ENCODE measurements around the gene MCRIP1. TPM values are rescaled to one million over a fixed set of nuclear protein-coding genes. Genes with fewer than 3 reads are reported as not detected.

MCRIP1 gene
- total and polyA plus RNA-seq, 2 of the 13 experiments (the other 11 are each of a cell fraction or from before 2014, with no cell fraction given), result 79.7 to 84.9 TPM

DNA sequence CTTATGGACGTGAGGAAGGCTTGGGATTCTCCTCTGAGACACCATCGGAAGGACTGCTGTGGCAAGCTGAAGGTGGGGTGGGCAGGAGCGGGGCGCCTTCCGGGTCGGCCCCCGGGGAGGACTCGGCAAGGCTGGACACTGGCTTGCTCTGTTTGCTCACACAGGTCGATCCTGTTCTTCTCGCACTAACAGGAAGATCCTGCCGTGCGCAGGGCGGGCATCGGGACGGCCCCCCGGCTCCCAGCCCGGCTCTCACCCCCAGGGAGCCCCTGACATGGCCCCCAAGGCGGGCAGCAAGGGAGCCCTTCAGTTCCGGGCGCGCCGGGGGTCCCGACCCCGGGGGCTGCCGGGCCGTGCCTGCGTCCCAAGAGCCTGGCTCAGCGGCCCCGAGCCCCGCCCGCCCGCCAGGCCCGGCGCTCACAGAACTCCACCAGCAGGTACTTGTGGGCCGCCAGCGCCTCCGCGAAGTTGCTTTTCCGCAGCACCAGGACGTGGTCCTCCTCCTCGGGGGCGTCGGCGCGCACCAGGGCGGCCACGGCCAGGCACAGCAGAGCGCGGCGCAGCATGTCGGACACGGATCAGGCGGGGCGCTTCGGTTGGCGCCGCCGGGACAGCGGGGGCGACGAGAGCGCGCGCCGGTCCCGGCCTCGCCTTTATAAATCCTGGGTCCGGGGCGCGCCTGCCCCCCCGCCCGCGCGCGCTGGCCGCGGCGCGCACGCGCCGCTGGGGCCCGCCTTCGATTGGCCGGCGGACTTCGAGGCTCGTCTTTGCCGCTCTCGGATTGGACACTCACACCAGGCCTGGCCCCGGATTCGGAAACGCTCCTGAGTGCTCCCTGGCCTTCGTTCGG is 27.0 kb upstream of the MCRIP1 start, which contains the start of gene P4HB (continued):
- no peak for TF ChIP-seq SOX6 (IDR thresholded peaks at IDR 0.05)
- TF ChIP-seq SOX6 (CRISPR knock-in tag; IDR thresholded peaks at IDR 0.05), result no peak
- no peak for TF ChIP-seq ZNF569 (CRISPR knock-in tag; IDR thresholded peaks at IDR 0.05; ENCODE audit: borderline replicate concordance)
- TF ChIP-seq RAD21 (CRISPR knock-in tag; IDR thresholded peaks at IDR 0.05), result peak; percentile 85
- TF ChIP-seq IKZF4 (CRISPR knock-in tag; IDR thresholded peaks at IDR 0.05; ENCODE audit: borderline replicate concordance, low read depth, not compliant biosample characterization), result peak; percentile 86
- TF ChIP-seq ZNF451 (CRISPR knock-in tag; IDR thresholded peaks at IDR 0.05), result 0 out of 2 replicates have a peak, but pooled peaks have one; percentile 57
- TF ChIP-seq, protein P1, sequence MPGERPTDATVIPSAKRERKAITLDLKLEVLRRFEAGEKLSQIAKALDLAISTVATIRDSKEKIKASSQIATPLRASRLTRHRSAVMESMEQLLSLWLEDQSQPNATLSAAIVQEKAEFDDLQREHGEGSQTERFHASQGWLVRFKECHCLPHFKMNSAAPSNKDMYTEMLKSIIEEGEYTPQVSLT (CRISPR knock-in tag; IDR thresholded peaks at IDR 0.05; ENCODE audit: borderline replicate concordance, low read depth), result no peak; the same call in 1 of the 2 replicates
- peak; percentile 79; the same call in 1 of the 2 replicates for TF ChIP-seq ZSCAN20 (CRISPR knock-in tag; IDR thresholded peaks at IDR 0.05; ENCODE audit: borderline replicate concordance)
- TF ChIP-seq, protein P2, sequence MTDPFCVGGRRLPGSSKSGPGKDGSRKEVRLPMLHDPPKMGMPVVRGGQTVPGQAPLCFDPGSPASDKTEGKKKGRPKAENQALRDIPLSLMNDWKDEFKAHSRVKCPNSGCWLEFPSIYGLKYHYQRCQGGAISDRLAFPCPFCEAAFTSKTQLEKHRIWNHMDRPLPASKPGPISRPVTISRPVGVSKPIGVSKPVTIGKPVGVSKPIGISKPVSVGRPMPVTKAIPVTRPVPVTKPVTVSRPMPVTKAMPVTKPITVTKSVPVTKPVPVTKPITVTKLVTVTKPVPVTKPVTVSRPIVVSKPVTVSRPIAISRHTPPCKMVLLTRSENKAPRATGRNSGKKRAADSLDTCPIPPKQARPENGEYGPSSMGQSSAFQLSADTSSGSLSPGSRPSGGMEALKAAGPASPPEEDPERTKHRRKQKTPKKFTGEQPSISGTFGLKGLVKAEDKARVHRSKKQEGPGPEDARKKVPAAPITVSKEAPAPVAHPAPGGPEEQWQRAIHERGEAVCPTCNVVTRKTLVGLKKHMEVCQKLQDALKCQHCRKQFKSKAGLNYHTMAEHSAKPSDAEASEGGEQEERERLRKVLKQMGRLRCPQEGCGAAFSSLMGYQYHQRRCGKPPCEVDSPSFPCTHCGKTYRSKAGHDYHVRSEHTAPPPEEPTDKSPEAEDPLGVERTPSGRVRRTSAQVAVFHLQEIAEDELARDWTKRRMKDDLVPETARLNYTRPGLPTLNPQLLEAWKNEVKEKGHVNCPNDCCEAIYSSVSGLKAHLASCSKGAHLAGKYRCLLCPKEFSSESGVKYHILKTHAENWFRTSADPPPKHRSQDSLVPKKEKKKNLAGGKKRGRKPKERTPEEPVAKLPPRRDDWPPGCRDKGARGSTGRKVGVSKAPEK (CRISPR knock-in tag; IDR thresholded peaks at IDR 0.05; ENCODE audit: borderline replicate concordance), result peak; percentile 82; the same call in 1 of the 2 replicates
- TF ChIP-seq ZNF749 (CRISPR knock-in tag; IDR thresholded peaks at IDR 0.05; ENCODE audit: borderline replicate concordance), result peak; percentile 96
- TF ChIP-seq, protein P3, sequence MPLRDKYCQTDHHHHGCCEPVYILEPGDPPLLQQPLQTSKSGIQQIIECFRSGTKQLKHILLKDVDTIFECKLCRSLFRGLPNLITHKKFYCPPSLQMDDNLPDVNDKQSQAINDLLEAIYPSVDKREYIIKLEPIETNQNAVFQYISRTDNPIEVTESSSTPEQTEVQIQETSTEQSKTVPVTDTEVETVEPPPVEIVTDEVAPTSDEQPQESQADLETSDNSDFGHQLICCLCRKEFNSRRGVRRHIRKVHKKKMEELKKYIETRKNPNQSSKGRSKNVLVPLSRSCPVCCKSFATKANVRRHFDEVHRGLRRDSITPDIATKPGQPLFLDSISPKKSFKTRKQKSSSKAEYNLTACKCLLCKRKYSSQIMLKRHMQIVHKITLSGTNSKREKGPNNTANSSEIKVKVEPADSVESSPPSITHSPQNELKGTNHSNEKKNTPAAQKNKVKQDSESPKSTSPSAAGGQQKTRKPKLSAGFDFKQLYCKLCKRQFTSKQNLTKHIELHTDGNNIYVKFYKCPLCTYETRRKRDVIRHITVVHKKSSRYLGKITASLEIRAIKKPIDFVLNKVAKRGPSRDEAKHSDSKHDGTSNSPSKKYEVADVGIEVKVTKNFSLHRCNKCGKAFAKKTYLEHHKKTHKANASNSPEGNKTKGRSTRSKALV (CRISPR knock-in tag; IDR thresholded peaks at IDR 0.05), result no peak
- TF ChIP-seq, protein P4, sequence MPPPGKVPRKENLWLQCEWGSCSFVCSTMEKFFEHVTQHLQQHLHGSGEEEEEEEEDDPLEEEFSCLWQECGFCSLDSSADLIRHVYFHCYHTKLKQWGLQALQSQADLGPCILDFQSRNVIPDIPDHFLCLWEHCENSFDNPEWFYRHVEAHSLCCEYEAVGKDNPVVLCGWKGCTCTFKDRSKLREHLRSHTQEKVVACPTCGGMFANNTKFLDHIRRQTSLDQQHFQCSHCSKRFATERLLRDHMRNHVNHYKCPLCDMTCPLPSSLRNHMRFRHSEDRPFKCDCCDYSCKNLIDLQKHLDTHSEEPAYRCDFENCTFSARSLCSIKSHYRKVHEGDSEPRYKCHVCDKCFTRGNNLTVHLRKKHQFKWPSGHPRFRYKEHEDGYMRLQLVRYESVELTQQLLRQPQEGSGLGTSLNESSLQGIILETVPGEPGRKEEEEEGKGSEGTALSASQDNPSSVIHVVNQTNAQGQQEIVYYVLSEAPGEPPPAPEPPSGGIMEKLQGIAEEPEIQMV (CRISPR knock-in tag; IDR thresholded peaks at IDR 0.05; ENCODE audit: low read depth), result 0 out of 2 replicates have a peak, but pooled peaks have one; percentile 7
- peak; percentile 12; the same call in 1 of the 2 replicates for TF ChIP-seq ZMYM4 (CRISPR knock-in tag; IDR thresholded peaks at IDR 0.05)
- 0 out of 2 replicates have a peak, but pooled peaks have one; percentile 99 for TF ChIP-seq ZNF263 (CRISPR knock-in tag; IDR thresholded peaks at IDR 0.05)
- TF ChIP-seq ZNF816 (CRISPR knock-in tag; IDR thresholded peaks at IDR 0.05; ENCODE audit: borderline replicate concordance), result peak; percentile 95; the same call in 1 of the 2 replicates
- peak; percentile 58 for TF ChIP-seq REL (CRISPR knock-in tag; conservative IDR thresholded peaks at IDR 0.05)
- peak; percentile 89; the same call in 1 of the 2 replicates for TF ChIP-seq ZNF773 (CRISPR knock-in tag; IDR thresholded peaks at IDR 0.05; ENCODE audit: borderline replicate concordance)
- TF ChIP-seq SALL1 (CRISPR knock-in tag; IDR thresholded peaks at IDR 0.05), result peak; percentile 61
- TF ChIP-seq ZFP36L2 (CRISPR knock-in tag; IDR thresholded peaks at IDR 0.05), result peak; percentile 56; the same call in 1 of the 2 replicates
